HCT116 (cell line): ENCODE measurements around the gene HOXC12. TPM values are rescaled to one million over a fixed set of nuclear protein-coding genes. Genes with fewer than 3 reads are reported as not detected.

Experiments used
- ATAC-seq: fragments of 200-7000 bp; cut with Tn5 transposase; 2 replicates; pipeline ENCODE4 v1.9.1; 2020; ENCODE audit warnings: mild to moderate bottlenecking, moderate library complexity
- BruUV-seq: library from RNA; stranded (reverse); fragments of 400-500 nt; replicated peaks from 2 replicates; lab custom pipeline; 2021; lab: Mats Ljungman, UMichigan
- CTCF ChIA-PET: fragments of 300-600 bp; sonication (Branson Sonifier 250); formaldehyde crosslinking; loops from one replicate; lab custom pipeline; 2021; ENCODE audit warnings: antibody characterized with exemption; lab: Charles Lee
- POLR2A ChIA-PET: fragments of 300-600, 350-600 bp; sonication (Branson Sonifier 250); formaldehyde crosslinking; loops from one replicate; lab custom pipeline; 2021; ENCODE audit warnings: antibody characterized with exemption; lab: Charles Lee
- RAD21 ChIA-PET, 2 experiments: fragments of 300-600 bp; sonication (Branson Sonifier 250); formaldehyde crosslinking; loops; one replicate each; lab custom pipeline; 2023; ENCODE audit warnings: low total read pairs in 2 of 2; ENCODE audit not compliant: uncharacterized antibody in 2 of 2, unreplicated experiment in 2 of 2, low non-redundant PET in 1 of 2; lab: Charles Lee
- DNase-seq: peaks from one replicate; pipeline ENCODE4 v3.0.0-alpha.2; 2010; ENCODE audit warnings: low read depth, low spot score
- H2AFZ ChIP-seq: fragments of 200-600 bp; shearing (Covaris generic), sonication (generic); 2 replicates; pipeline ENCODE4 v1.6.1; 2017; ENCODE audit warnings: low read depth, mixed run types, mixed read lengths, antibody characterized with exemption, low read length; ENCODE audit not compliant: poor library complexity, severe bottlenecking
- H3K27ac ChIP-seq: 2 replicates; pipeline ENCODE4 v1.5.1; 2012; ENCODE audit warnings: low read depth, low read length
- H3K27me3 ChIP-seq: fragments of 200-600 bp; sonication (generic); 2 replicates; pipeline ENCODE4 v1.6.1; 2016; ENCODE audit warnings: mixed run types, low read length, mixed read lengths; ENCODE audit not compliant: insufficient read depth
- H3K36me3 ChIP-seq, 2 experiments: fragments of 200-500 bp in 1 of 2; fragments of 200-600 bp in 1 of 2; sonication (Bioruptor generic) in 1 of 2; sonication (generic) in 1 of 2; 2 replicates each; pipeline versions ENCODE4 v1.5.1 to v1.6.1; 2014 to 2016; ENCODE audit warnings: low read length in 2 of 2, inconsistent platforms in 1 of 2, mixed read lengths in 1 of 2, mixed run types in 1 of 2; ENCODE audit not compliant: insufficient read depth in 2 of 2, control insufficient read depth in 1 of 2
- H3K4me1 ChIP-seq, 2 experiments: fragments of 200-600 bp in 1 of 2; sonication (generic) in 1 of 2; 2 replicates each; pipeline versions ENCODE4 v1.5.1 to v1.6.1; 2012 to 2017; ENCODE audit warnings: low read length in 2 of 2, inconsistent platforms in 1 of 2, mild to moderate bottlenecking in 1 of 2, mixed read lengths in 1 of 2, mixed run types in 1 of 2, moderate library complexity in 1 of 2; ENCODE audit not compliant: insufficient read depth in 2 of 2, control insufficient read depth in 1 of 2
- H3K4me2 ChIP-seq: fragments of 200-600 bp; sonication (generic); 2 replicates; pipeline ENCODE4 v1.6.1; 2017; ENCODE audit warnings: mixed run types, low read length, mixed read lengths
- H3K4me3 ChIP-seq, 2 experiments: fragments of 200-600 bp in 1 of 2; sonication (generic) in 1 of 2; replicated peaks in 1 of 2; 2 replicates each; pipeline ENCODE4 v1.5.1; 2011 to 2016; ENCODE audit warnings: low read length in 2 of 2, control low read depth in 1 of 2, low read depth in 1 of 2, mild to moderate bottlenecking in 1 of 2, mixed read lengths in 1 of 2, mixed run types in 1 of 2
- H3K79me2 ChIP-seq: fragments of 200-600 bp; sonication (generic); 2 replicates; pipeline ENCODE4 v1.6.1; 2017; ENCODE audit warnings: mild to moderate bottlenecking, mixed run types, low read length, moderate library complexity, mixed read lengths; ENCODE audit not compliant: insufficient read depth
- H3K9ac ChIP-seq: fragments of 200-600 bp; sonication (generic); 2 replicates; pipeline ENCODE4 v1.6.1; 2016; ENCODE audit warnings: low read length, mixed read lengths
- H3K9me2 ChIP-seq: fragments of 200-600 bp; sonication (generic), shearing (Covaris generic); 2 replicates; pipeline ENCODE4 v1.6.1; 2017; ENCODE audit warnings: mixed run types, mild to moderate bottlenecking, moderate library complexity; ENCODE audit not compliant: insufficient read depth
- H3K9me3 ChIP-seq, 2 experiments: fragments of 200-500 bp in 1 of 2; fragments of 200-600 bp in 1 of 2; sonication (Bioruptor generic) in 1 of 2; sonication (generic) in 1 of 2; 2 replicates each; pipeline ENCODE4 v1.6.1; 2014 to 2017; ENCODE audit warnings: low read length in 2 of 2, mixed read lengths in 2 of 2, inconsistent platforms in 1 of 2, low read depth in 1 of 2, mild to moderate bottlenecking in 1 of 2, mixed run types in 1 of 2, moderate library complexity in 1 of 2; ENCODE audit not compliant: control insufficient read depth in 1 of 2, insufficient read depth in 1 of 2
- H4K20me1 ChIP-seq: fragments of 200-600 bp; sonication (generic), shearing (Covaris generic); 2 replicates; pipeline ENCODE4 v1.6.1; 2017; ENCODE audit warnings: mixed run types, mild to moderate bottlenecking, moderate library complexity; ENCODE audit not compliant: insufficient read depth
- CBX3 ChIP-seq: IDR thresholded peaks from 2 replicates; pipeline ENCODE4 v1.6.1; 2012; ENCODE audit warnings: low read depth
- EGR1 ChIP-seq: IDR thresholded peaks from 2 replicates; pipeline ENCODE4 v1.6.1; 2012; ENCODE audit warnings: low read depth
- ELF1 ChIP-seq: IDR thresholded peaks from 2 replicates; pipeline ENCODE4 v1.6.1; 2012; ENCODE audit warnings: low read depth, borderline replicate concordance
- EZH2phosphoT487 ChIP-seq: fragments of 200-600 bp; IDR thresholded peaks from 2 replicates; pipeline ENCODE4 v1.6.1; 2018; ENCODE audit warnings: antibody characterized with exemption, borderline replicate concordance
- FOSL1 ChIP-seq: IDR thresholded peaks from 2 replicates; pipeline ENCODE4 v1.6.1; 2012; ENCODE audit warnings: low read depth
- JUND ChIP-seq: IDR thresholded peaks from 2 replicates; pipeline ENCODE4 v1.6.1; 2012
- POLR2AphosphoS5 ChIP-seq: IDR thresholded peaks from 2 replicates; pipeline ENCODE4 v1.6.1; 2011; ENCODE audit warnings: mild to moderate bottlenecking, low read depth, low read length, moderate library complexity
- RAD21 ChIP-seq: IDR thresholded peaks from 2 replicates; pipeline ENCODE4 v1.6.1; 2012; ENCODE audit warnings: low read depth, mild to moderate bottlenecking
- SIN3A ChIP-seq: IDR thresholded peaks from 2 replicates; pipeline ENCODE4 v1.6.1; 2012; ENCODE audit warnings: low read depth
- SP1 ChIP-seq: IDR thresholded peaks from 2 replicates; pipeline ENCODE4 v1.6.1; 2012; ENCODE audit warnings: low read depth
- SRF ChIP-seq: IDR thresholded peaks from 2 replicates; pipeline ENCODE4 v1.6.1; 2012; ENCODE audit warnings: low read depth
- YY1 ChIP-seq: IDR thresholded peaks from 2 replicates; pipeline ENCODE4 v1.6.1; 2011; ENCODE audit warnings: low read length, low read depth, moderate library complexity, mild to moderate bottlenecking; ENCODE audit not compliant: insufficient replicate concordance; ENCODE audit errors: extremely low read depth
- ZNF274 ChIP-seq: fragments of 200-500 bp; sonication (Bioruptor generic); IDR thresholded peaks from 2 replicates; pipeline ENCODE4 v1.6.1; 2014; ENCODE audit warnings: mild to moderate bottlenecking, low read depth, low read length, inconsistent platforms
- intact Hi-C: fragments of 100-400 bp; cut with micrococcal nuclease; formaldehyde crosslinking; loops from 2 replicates; pipeline ENCODE4 v1.10.0; 2022
- total RNA-seq: library from RNA; stranded (reverse); gene quantifications from one replicate; pipeline ENCODE4 v1.2.1, GENCODE V29; 2021; ENCODE audit not compliant: unreplicated experiment
- TF ChIP-seq, protein P1 (sequence below): IDR thresholded peaks from 2 replicates; pipeline ENCODE4 v1.6.1; 2011; ENCODE audit warnings: mild to moderate bottlenecking, low read length, moderate library complexity; ENCODE audit not compliant: insufficient replicate concordance; ENCODE audit errors: extremely low read depth
- TF ChIP-seq, protein P2 (sequence below): IDR thresholded peaks from 2 replicates; pipeline ENCODE4 v1.6.1; 2012
- TF ChIP-seq, protein P3 (sequence below): IDR thresholded peaks from 2 replicates; pipeline ENCODE4 v1.6.1; 2012

The HOXC12 gene
- total RNA-seq, 1 experiment from 2014 or later, result not detected

DNA sequence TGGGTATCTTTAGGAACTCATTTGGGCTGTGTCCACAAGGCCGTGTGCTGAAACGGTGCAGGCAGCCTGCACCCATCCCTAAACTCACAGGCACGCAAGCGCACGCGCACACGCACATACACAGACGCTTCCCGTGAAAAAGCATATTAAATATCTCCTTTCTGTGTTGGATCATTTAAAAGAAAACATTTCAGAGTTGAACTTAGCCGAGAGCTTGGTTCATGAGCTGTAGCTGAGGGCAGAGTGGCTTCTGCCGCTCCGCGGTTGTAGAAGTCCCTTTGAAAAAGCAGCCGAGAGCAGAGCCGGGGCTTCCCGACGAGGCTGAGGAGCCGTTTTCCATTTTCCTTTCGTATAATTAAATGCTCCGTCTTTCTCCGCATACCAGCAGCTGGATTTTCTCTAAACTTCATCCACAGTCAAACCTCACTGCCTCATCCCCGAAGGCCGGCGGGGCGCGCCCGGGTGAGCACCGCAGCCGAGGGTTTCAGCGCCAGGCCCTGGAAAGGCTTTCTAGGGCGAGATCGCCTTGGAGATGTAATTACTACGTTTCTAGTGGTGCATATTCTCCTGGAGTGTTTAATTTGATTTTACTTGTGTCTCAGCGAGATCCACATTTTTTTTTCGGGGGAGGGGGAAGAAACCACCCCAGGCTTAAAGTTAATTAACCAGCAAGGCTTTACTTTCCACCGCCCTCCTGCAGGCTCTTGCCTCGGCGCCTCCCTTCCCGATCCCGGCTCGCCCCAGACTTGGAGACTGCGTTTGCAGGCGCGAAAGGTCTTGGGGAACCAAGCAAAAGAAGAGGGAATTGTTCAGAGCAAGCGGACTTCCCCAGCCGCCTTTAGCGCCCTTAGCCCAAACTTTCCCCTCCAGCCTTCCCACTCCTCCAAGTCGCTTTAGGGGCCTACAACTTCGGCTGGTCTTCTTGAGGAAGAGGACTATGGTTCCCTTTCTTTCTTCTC lies 19.0 kb upstream of the HOXC12 start:
- H3K27me3 ChIP-seq, result peaks cover 12% of the 10 kb centered on the region
- no peaks in the 10 kb centered on the region for H4K20me1 ChIP-seq
- H3K79me2 ChIP-seq, result no peaks in the 10 kb centered on the region
- H3K4me1 ChIP-seq, result peaks cover 8 to 15% of the 10 kb centered on the region in 2 experiments; a peak in 3 of 4 replicates
- RAD21 ChIA-PET, result no interaction called here
- no peak overlapping the region for H3K9ac ChIP-seq
- intact Hi-C loops, result no loop called here
- H3K27ac ChIP-seq, result no peak overlapping the region
- POLR2A ChIA-PET, result no interaction called here
- H2AFZ ChIP-seq, result no peak overlapping the region
- no peak overlapping the region for H3K4me3 ChIP-seq
- no peaks in the 10 kb centered on the region for H3K9me3 ChIP-seq
- ATAC-seq (no peak), DNase-seq (no peak)
- BruUV-seq, result no TSS peak
- H3K9me2 ChIP-seq, result no peaks in the 10 kb centered on the region
- TF ChIP-seq, protein P1, sequence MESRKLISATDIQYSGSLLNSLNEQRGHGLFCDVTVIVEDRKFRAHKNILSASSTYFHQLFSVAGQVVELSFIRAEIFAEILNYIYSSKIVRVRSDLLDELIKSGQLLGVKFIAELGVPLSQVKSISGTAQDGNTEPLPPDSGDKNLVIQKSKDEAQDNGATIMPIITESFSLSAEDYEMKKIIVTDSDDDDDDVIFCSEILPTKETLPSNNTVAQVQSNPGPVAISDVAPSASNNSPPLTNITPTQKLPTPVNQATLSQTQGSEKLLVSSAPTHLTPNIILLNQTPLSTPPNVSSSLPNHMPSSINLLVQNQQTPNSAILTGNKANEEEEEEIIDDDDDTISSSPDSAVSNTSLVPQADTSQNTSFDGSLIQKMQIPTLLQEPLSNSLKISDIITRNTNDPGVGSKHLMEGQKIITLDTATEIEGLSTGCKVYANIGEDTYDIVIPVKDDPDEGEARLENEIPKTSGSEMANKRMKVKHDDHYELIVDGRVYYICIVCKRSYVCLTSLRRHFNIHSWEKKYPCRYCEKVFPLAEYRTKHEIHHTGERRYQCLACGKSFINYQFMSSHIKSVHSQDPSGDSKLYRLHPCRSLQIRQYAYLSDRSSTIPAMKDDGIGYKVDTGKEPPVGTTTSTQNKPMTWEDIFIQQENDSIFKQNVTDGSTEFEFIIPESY, result no peak
- TF ChIP-seq, protein P2, sequence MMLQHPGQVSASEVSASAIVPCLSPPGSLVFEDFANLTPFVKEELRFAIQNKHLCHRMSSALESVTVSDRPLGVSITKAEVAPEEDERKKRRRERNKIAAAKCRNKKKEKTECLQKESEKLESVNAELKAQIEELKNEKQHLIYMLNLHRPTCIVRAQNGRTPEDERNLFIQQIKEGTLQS, result no peak
- TF ChIP-seq CBX3 (no peak), RAD21 (no peak), ZNF274 (no peak), SP1 (no peak), SIN3A (no peak), FOSL1 (no peak), YY1 (no peak), EZH2phosphoT487 (no peak), SRF (no peak), ELF1 (no peak), JUND (no peak), EGR1 (no peak), POLR2AphosphoS5 (no peak)
- TF ChIP-seq, protein P3, sequence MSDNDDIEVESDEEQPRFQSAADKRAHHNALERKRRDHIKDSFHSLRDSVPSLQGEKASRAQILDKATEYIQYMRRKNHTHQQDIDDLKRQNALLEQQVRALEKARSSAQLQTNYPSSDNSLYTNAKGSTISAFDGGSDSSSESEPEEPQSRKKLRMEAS, result no peak
- CTCF ChIA-PET, result interaction anchor here (1.2 kb wide), 1 partner anchor 49 kb away, joined by 3 read pairs; the partner anchor contains the start of gene HOXC10
- H3K4me2 ChIP-seq, result no peak overlapping the region
- no peaks in the 10 kb centered on the region for H3K36me3 ChIP-seq
